HG03354 (cell line): ENCODE data around the gene HABP2.

Experiments used
- ATAC-seq: cut with Tn5 transposase; IDR thresholded peaks from one replicate; pipeline ENCODE4 v1.9.1; 2021; ENCODE audit warnings: mild to moderate bottlenecking; ENCODE audit not compliant: unreplicated experiment, poor library complexity, severe bottlenecking

HABP2 gene

GRCh38 chr10:113621799-113622198 lies 68.9 kb downstream of the HABP2 start:
- no peak for ATAC-seq

- no peak for ATAC-seq
Measured at GRCh38 chr10:113622831-113623230, 70.0 kb downstream of the HABP2 start.

GRCh38 chr10:113625461-113626186 lies 72.8 kb downstream of the HABP2 start:
- no peak for ATAC-seq

- ATAC-seq: no peak
Measured at GRCh38 chr10:113626809-113627355, 74.0 kb downstream of the HABP2 start.

GRCh38 chr10:113627836-113628235 lies 75.0 kb downstream of the HABP2 start:
- no peak for ATAC-seq

- ATAC-seq: no peak
Measured at GRCh38 chr10:113628607-113629153, 75.8 kb downstream of the HABP2 start.

GRCh38 chr10:113630929-113631533 lies 78.2 kb downstream of the HABP2 start:
- ATAC-seq: no peak

- ATAC-seq: no peak
Measured at GRCh38 chr10:113631684-113632367, 79.0 kb downstream of the HABP2 start.
